ENCODE results near the gene ASPG.

DNA sequence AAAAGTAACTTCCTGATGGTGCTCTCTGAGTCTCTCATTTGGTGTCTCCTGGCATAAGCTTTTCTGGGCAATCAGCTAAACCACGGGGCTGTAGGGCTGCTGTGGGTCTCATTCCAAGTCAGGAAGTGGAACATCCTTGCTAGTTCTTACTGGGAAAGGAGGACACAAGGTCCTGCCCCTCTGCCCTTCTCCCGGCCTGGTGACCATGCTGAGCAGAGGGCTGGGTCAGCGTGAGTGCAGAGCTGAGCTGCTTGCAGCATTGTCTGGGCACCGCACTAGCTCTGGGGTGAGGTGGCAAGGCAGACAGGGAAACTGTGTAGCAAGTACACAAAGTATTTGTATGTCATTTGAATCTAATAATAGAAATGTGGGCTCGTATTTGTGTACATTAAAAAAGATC, 45.0 kb upstream of the ASPG start:
- TF ChIP-seq, protein P1, sequence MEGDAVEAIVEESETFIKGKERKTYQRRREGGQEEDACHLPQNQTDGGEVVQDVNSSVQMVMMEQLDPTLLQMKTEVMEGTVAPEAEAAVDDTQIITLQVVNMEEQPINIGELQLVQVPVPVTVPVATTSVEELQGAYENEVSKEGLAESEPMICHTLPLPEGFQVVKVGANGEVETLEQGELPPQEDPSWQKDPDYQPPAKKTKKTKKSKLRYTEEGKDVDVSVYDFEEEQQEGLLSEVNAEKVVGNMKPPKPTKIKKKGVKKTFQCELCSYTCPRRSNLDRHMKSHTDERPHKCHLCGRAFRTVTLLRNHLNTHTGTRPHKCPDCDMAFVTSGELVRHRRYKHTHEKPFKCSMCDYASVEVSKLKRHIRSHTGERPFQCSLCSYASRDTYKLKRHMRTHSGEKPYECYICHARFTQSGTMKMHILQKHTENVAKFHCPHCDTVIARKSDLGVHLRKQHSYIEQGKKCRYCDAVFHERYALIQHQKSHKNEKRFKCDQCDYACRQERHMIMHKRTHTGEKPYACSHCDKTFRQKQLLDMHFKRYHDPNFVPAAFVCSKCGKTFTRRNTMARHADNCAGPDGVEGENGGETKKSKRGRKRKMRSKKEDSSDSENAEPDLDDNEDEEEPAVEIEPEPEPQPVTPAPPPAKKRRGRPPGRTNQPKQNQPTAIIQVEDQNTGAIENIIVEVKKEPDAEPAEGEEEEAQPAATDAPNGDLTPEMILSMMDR (IDR thresholded peaks at IDR 0.05), result no peak
- TF ChIP-seq POLR2A (IDR thresholded peaks at IDR 0.05), result no peak
- no peak for TF ChIP-seq POLR2AphosphoS5 (IDR thresholded peaks at IDR 0.05)
